Measurements from ENCODE around the gene GDPD5. TPM values are rescaled to one million over a fixed set of nuclear protein-coding genes. Genes with fewer than 3 reads are reported as not detected.

The GDPD5 gene
- total RNA-seq, 1 donor from 2014 or later = 4.4 TPM

- no peak for DNase-seq
- H3K36me3 ChIP-seq = no peaks in the 10 kb centered on the region
- H3K4me3 ChIP-seq = no peak overlapping the region
- H3K9me3 ChIP-seq (replicated peaks) = no peaks in the 10 kb centered on the region
- TF ChIP-seq, protein P1, sequence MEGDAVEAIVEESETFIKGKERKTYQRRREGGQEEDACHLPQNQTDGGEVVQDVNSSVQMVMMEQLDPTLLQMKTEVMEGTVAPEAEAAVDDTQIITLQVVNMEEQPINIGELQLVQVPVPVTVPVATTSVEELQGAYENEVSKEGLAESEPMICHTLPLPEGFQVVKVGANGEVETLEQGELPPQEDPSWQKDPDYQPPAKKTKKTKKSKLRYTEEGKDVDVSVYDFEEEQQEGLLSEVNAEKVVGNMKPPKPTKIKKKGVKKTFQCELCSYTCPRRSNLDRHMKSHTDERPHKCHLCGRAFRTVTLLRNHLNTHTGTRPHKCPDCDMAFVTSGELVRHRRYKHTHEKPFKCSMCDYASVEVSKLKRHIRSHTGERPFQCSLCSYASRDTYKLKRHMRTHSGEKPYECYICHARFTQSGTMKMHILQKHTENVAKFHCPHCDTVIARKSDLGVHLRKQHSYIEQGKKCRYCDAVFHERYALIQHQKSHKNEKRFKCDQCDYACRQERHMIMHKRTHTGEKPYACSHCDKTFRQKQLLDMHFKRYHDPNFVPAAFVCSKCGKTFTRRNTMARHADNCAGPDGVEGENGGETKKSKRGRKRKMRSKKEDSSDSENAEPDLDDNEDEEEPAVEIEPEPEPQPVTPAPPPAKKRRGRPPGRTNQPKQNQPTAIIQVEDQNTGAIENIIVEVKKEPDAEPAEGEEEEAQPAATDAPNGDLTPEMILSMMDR (IDR thresholded peaks at IDR 0.05; ENCODE audit: borderline replicate concordance) = no peak
- H3K4me1 ChIP-seq = peaks cover 11% of the 10 kb centered on the region
- no peak overlapping the region for H3K27ac ChIP-seq (replicated peaks)
- intact Hi-C loops (cut with micrococcal nuclease) = loop anchor here (5.0 kb wide), 1 partner anchor 61 kb away; no protein-coding TSS in a partner anchor
- H3K27me3 ChIP-seq (ENCODE audit: low read depth) = no peaks in the 10 kb centered on the region
Measured at GRCh38 chr11:75387736-75388294, 137.9 kb downstream of the GDPD5 start.

DNA sequence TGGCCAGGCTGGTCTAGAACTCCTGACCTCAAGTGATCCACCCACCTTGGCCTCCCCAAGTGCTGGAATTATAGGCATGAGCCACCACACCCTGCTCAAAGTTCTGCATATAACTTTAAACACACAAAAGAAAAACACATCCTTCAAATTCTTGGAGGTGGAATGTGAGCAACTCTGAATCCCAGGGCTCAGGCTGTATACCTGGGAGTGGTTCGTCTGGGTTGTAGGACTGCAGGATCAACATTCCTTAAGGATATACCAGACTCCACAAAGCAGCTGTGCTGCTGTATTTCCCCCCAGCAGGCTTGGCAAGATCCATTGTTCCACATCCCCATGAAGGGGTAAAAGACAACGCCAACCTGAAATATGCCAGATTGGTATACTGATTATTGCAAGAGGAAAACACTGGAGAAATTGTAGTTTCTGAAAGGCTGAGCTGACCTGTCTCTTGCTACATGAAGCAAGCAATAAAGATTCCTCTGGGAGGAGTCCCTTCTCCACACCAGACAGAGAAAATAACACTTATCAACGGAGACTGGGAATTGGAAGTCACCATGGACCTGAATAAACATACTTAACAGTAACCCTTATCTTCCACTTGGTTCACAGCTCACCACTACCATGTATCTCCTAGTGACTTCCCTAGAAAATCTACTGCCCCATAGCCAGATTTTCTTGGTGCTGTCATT is 138.7 kb downstream of the GDPD5 start:
- Histone ChIP-seq H3K4me1 (peaks cover 11% of the 10 kb centered on the region), H3K27ac (replicated peaks) (no peak overlapping the region), H3K9me3 (replicated peaks) (no peaks in the 10 kb centered on the region), H3K36me3 (no peaks in the 10 kb centered on the region), H3K4me3 (no peak overlapping the region), H3K27me3 (ENCODE audit: low read depth) (no peaks in the 10 kb centered on the region)
- DNase-seq = no peak
- TF ChIP-seq, protein P1 (IDR thresholded peaks at IDR 0.05; ENCODE audit: borderline replicate concordance) = no peak
- intact Hi-C loops (cut with micrococcal nuclease) = loop anchor here (5.0 kb wide), 1 partner anchor 60 kb away; no protein-coding TSS in a partner anchor

Other genes with a start within 250 kb of the GDPD5 start
- 25.9 TPM for gene ARRB1, start 174.3 kb downstream of the GDPD5 start, total RNA-seq
- 864 TPM for gene RPS3, start 126.4 kb downstream of the GDPD5 start, total RNA-seq
- 0.74 TPM for gene KLHL35, start 92.7 kb downstream of the GDPD5 start, total RNA-seq
- gene SERPINH1, start 36.3 kb upstream of the GDPD5 start, total RNA-seq = 57.6 TPM
- 5.7 TPM for gene MAP6, start 143.1 kb upstream of the GDPD5 start, total RNA-seq
- gene MOGAT2, start 191.9 kb upstream of the GDPD5 start, total RNA-seq = not detected
- gene DGAT2, start 242.8 kb upstream of the GDPD5 start, total RNA-seq = 6.9 TPM